Trophoblast cell (in vitro differentiated cells and primary cell): ENCODE data around the gene P2RY6.
A peak's percentile ranks its signal among the peaks of the same experiment; 100 is the strongest.

Experiments used
- DNase-seq, 2 donors: peaks; one replicate each; pipeline ENCODE4 v3.0.0-alpha.2; 2016
- H2AFZ ChIP-seq: 2 replicates; pipeline ENCODE4 v1.6.1; 2013; ENCODE audit warnings: low read length, moderate library complexity, mild to moderate bottlenecking; ENCODE audit not compliant: insufficient read depth, poor library complexity
- H2AK5ac ChIP-seq: 2 replicates; pipeline ENCODE4 v1.6.1; 2013; ENCODE audit warnings: mild to moderate bottlenecking, low read length
- H2BK120ac ChIP-seq: 2 replicates; pipeline ENCODE4 v1.6.1; 2013; ENCODE audit warnings: low read length, mild to moderate bottlenecking, moderate library complexity; ENCODE audit not compliant: insufficient read depth, poor library complexity
- H2BK12ac ChIP-seq: 2 replicates; pipeline ENCODE4 v1.6.1; 2013; ENCODE audit warnings: mild to moderate bottlenecking, low read length, moderate library complexity
- H2BK5ac ChIP-seq: 2 replicates; pipeline ENCODE4 v1.6.1; 2013; ENCODE audit warnings: low read length, low read depth, moderate library complexity, mild to moderate bottlenecking; ENCODE audit not compliant: poor library complexity
- H3K14ac ChIP-seq: 2 replicates; pipeline ENCODE4 v1.6.1; 2013; ENCODE audit warnings: mild to moderate bottlenecking, low read length
- H3K18ac ChIP-seq: 2 replicates; pipeline ENCODE4 v1.6.1; 2013; ENCODE audit warnings: mild to moderate bottlenecking, low read length
- H3K23ac ChIP-seq: 2 replicates; pipeline ENCODE4 v1.6.1; 2013; ENCODE audit warnings: low read length
- H3K27ac ChIP-seq: 2 replicates; pipeline ENCODE4 v1.5.1; 2013; ENCODE audit warnings: low read depth, mild to moderate bottlenecking, inconsistent platforms, low read length, moderate library complexity
- H3K27me3 ChIP-seq: 2 replicates; pipeline ENCODE4 v1.6.1; 2013; ENCODE audit warnings: inconsistent platforms, mild to moderate bottlenecking, low read length, moderate library complexity; ENCODE audit not compliant: insufficient read depth
- H3K36me3 ChIP-seq, 2 experiments: 1 replicate in 1 of 2; 2 replicates in 1 of 2; pipeline ENCODE4 v1.6.1; 2013; ENCODE audit warnings: low read length in 2 of 2, mild to moderate bottlenecking in 2 of 2, moderate library complexity in 1 of 2; ENCODE audit not compliant: insufficient read depth in 2 of 2, control insufficient read depth in 1 of 2
- H3K4ac ChIP-seq: 2 replicates; pipeline ENCODE4 v1.6.1; 2013; ENCODE audit warnings: low read depth, mild to moderate bottlenecking, low read length, moderate library complexity
- H3K4me1 ChIP-seq, 2 experiments: 1 replicate in 1 of 2; 2 replicates in 1 of 2; pipeline ENCODE4 v1.6.1; 2013; ENCODE audit warnings: low read length in 2 of 2, mild to moderate bottlenecking in 2 of 2, moderate library complexity in 1 of 2; ENCODE audit not compliant: insufficient read depth in 2 of 2, control insufficient read depth in 1 of 2
- H3K4me2 ChIP-seq: 2 replicates; pipeline ENCODE4 v1.6.1; 2013; ENCODE audit warnings: inconsistent platforms, mild to moderate bottlenecking, low read length, moderate library complexity
- H3K4me3 ChIP-seq: 2 replicates; pipeline ENCODE4 v1.5.1; 2013; ENCODE audit warnings: mild to moderate bottlenecking, low read depth, low read length, inconsistent platforms
- H3K79me1 ChIP-seq: one replicate; pipeline ENCODE4 v1.6.1; 2013; ENCODE audit warnings: low read length
- H3K79me2 ChIP-seq: 2 replicates; pipeline ENCODE4 v1.6.1; 2013; ENCODE audit warnings: low read length, mild to moderate bottlenecking; ENCODE audit not compliant: control insufficient read depth, insufficient read depth, poor library complexity
- H3K9ac ChIP-seq: 2 replicates; pipeline ENCODE4 v1.6.1; 2013; ENCODE audit warnings: mild to moderate bottlenecking, low read length
- H3K9me3 ChIP-seq: 2 replicates; pipeline ENCODE4 v1.6.1; 2013; ENCODE audit warnings: low read depth, mild to moderate bottlenecking, control low read depth, inconsistent platforms, low read length; ENCODE audit not compliant: insufficient read depth
- H4K12ac ChIP-seq: 2 replicates; pipeline ENCODE4 v1.6.1; 2013; ENCODE audit warnings: low read depth, mild to moderate bottlenecking, low read length, moderate library complexity
- H4K8ac ChIP-seq: 2 replicates; pipeline ENCODE4 v1.6.1; 2013; ENCODE audit warnings: low read depth, mild to moderate bottlenecking, low read length, moderate library complexity
- H4K91ac ChIP-seq: one replicate; pipeline ENCODE4 v1.6.1; 2013; ENCODE audit warnings: low read depth, mild to moderate bottlenecking, low read length, moderate library complexity
- WGBS: extraction: QIAGEN DNeasy Blood & Tissue Kit; methylation state at CpG from one replicate; pipeline ENCODE4 v1.1.7; 2013; ENCODE audit warnings: missing lambda C conversion rate; ENCODE audit not compliant: insufficient read length, insufficient coverage; ENCODE audit errors: extremely low coverage; 5-methylcytosine and 5-hydroxymethylcytosine counted together

The P2RY6 gene

DNA sequence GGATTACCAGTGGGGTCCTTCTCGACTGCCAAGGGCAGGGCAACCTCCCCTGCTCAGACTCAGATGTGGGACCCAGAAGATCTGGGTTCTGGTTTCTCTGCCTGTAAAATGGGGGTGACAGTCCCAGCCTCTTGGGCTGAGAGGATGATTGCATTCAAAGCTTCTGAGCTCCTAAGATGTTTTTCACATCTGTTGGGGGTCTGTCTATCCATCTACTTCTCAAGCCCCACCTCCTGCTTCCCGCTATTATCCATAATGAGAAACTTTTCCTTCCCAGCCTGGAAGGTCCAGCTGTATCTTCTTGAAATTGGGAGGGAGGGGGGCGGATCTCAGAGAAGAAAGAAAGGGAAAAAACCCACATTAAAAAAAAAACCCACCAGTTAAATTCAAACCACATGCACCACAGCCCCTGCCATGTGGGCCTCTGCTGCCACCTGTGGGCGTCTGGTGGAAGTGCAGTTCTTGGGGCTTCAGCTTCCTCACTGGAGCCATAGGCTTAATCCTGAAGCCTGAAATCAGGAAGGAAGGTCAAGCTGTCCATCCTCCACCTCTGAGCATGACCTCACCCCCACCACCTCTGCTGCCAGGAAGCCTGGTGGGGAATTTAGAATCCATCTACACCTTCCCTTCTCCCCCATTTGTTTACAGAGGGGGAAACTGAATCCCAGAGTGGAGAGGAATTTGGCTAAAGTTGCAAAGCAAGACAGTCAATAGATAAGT is 63.2 kb downstream of the P2RY6 start:
- Histone ChIP-seq H4K8ac (peak overlapping the region; percentile 55), H2AK5ac (peak overlapping the region; percentile 72), H3K4me1 (peaks cover 55 to 58% of the 10 kb centered on the region in 2 experiments), H3K9ac (no peak overlapping the region), H3K79me2 (peaks cover 16% of the 10 kb centered on the region), H3K36me3 (peaks cover 0 to 11% of the 10 kb centered on the region in 2 experiments), H3K18ac (peak overlapping the region; percentile 28), H3K23ac (no peak overlapping the region), H3K27me3 (no peaks in the 10 kb centered on the region), H3K4ac (peak overlapping the region; percentile 13), H3K4me3 (no peak overlapping the region), H4K91ac (peak overlapping the region; percentile 77), H3K9me3 (no peaks in the 10 kb centered on the region), H2AFZ (no peak overlapping the region), H2BK12ac (peak overlapping the region; percentile 66), H2BK5ac (peak overlapping the region; percentile 42), H3K4me2 (peak overlapping the region; percentile 13), H3K27ac (peak overlapping the region; percentile 71), H4K12ac (no peak overlapping the region), H3K79me1 (peaks cover 35% of the 10 kb centered on the region), H3K14ac (peak overlapping the region; percentile 56), H2BK120ac (peak overlapping the region; percentile 69)
- peak; percentile 82 to 95 for DNase-seq
- no CpG with 5 or more reads among the region's 4 CpGs for WGBS

GRCh38 chr11:73337846-73338245 is 65.7 kb downstream of the P2RY6 start:
- Histone ChIP-seq H3K9ac (no peak overlapping the region), H4K12ac (no peak overlapping the region), H3K4me3 (no peak overlapping the region), H4K91ac (no peak overlapping the region), H3K9me3 (peaks cover 3% of the 10 kb centered on the region), H3K4me1 (peaks cover 46 to 51% of the 10 kb centered on the region in 2 experiments), H3K27me3 (no peaks in the 10 kb centered on the region), H2BK5ac (no peak overlapping the region), H3K23ac (no peak overlapping the region), H3K79me1 (peaks cover 19% of the 10 kb centered on the region), H2AK5ac (no peak overlapping the region), H3K79me2 (peaks cover 8% of the 10 kb centered on the region), H3K4ac (no peak overlapping the region), H2AFZ (no peak overlapping the region), H3K4me2 (no peak overlapping the region), H2BK12ac (no peak overlapping the region), H4K8ac (no peak overlapping the region), H3K36me3 (peaks cover 0 to 18% of the 10 kb centered on the region in 2 experiments), H3K27ac (no peak overlapping the region), H3K18ac (no peak overlapping the region), H3K14ac (no peak overlapping the region), H2BK120ac (no peak overlapping the region)
- DNase-seq, result no peak
- WGBS, result no CpG with 5 or more reads among the region's 2 CpGs

GRCh38 chr11:73338279-73338678 is 66.1 kb downstream of the P2RY6 start:
- Histone ChIP-seq H3K14ac (no peak overlapping the region), H2BK120ac (no peak overlapping the region), H3K27ac (no peak overlapping the region), H3K9me3 (peaks cover 3% of the 10 kb centered on the region), H3K36me3 (peaks cover 0 to 18% of the 10 kb centered on the region in 2 experiments), H4K12ac (no peak overlapping the region), H3K4me2 (no peak overlapping the region), H2AK5ac (no peak overlapping the region), H4K91ac (no peak overlapping the region), H3K79me2 (peaks cover 7% of the 10 kb centered on the region), H2BK12ac (no peak overlapping the region), H3K4me3 (no peak overlapping the region), H4K8ac (no peak overlapping the region), H3K9ac (no peak overlapping the region), H3K79me1 (peaks cover 16% of the 10 kb centered on the region), H3K27me3 (no peaks in the 10 kb centered on the region), H3K23ac (no peak overlapping the region), H2AFZ (no peak overlapping the region), H3K4me1 (peaks cover 43 to 50% of the 10 kb centered on the region in 2 experiments), H3K4ac (no peak overlapping the region), H3K18ac (no peak overlapping the region), H2BK5ac (no peak overlapping the region)
- no peak for DNase-seq
- no CpG with 5 or more reads among the region's 4 CpGs for WGBS

GRCh38 chr11:73340164-73340563 is 68.0 kb downstream of the P2RY6 start:
- no peak overlapping the region for H3K9ac ChIP-seq
- H2AK5ac ChIP-seq, result no peak overlapping the region
- H3K36me3 ChIP-seq, result peaks cover 0 to 18% of the 10 kb centered on the region in 2 experiments
- H4K8ac ChIP-seq, result no peak overlapping the region
- no peak overlapping the region for H3K27ac ChIP-seq
- H3K79me2 ChIP-seq, result peaks cover 4% of the 10 kb centered on the region
- H3K18ac ChIP-seq, result no peak overlapping the region
- no peak overlapping the region for H2BK120ac ChIP-seq
- H3K79me1 ChIP-seq, result peaks cover 1% of the 10 kb centered on the region
- no peak overlapping the region for H4K12ac ChIP-seq
- no peak overlapping the region for H2BK5ac ChIP-seq
- H3K4me1 ChIP-seq, result peaks cover 26 to 31% of the 10 kb centered on the region in 2 experiments
- H3K23ac ChIP-seq, result no peak overlapping the region
- peaks cover 3% of the 10 kb centered on the region for H3K9me3 ChIP-seq
- no peaks in the 10 kb centered on the region for H3K27me3 ChIP-seq
- no CpG with 5 or more reads among the region's 3 CpGs for WGBS
- no peak overlapping the region for H3K4ac ChIP-seq
- no peak for DNase-seq
- H3K4me2 ChIP-seq, result no peak overlapping the region
- H2BK12ac ChIP-seq, result no peak overlapping the region
- H2AFZ ChIP-seq, result no peak overlapping the region
- no peak overlapping the region for H4K91ac ChIP-seq
- H3K14ac ChIP-seq, result no peak overlapping the region
- H3K4me3 ChIP-seq, result no peak overlapping the region
